NCI-H2107 treated with DMSO at 0.1 percent for 48 hours (cell line): Measurements from ENCODE around the gene FKBP7.
A peak's percentile ranks its signal among the peaks of the same experiment; 100 is the strongest.
"Not testable (repeated sequence)": the region's sequence is repeated elsewhere in the genome, so short reads cannot be mapped to it uniquely, and the experiment has no call there.

Experiments used
- DNase-seq: peaks from one replicate; lab custom pipeline; 2025; ENCODE audit not compliant: unreplicated experiment; lab: John Stamatoyannopoulos, UW

FKBP7 gene, protein sequence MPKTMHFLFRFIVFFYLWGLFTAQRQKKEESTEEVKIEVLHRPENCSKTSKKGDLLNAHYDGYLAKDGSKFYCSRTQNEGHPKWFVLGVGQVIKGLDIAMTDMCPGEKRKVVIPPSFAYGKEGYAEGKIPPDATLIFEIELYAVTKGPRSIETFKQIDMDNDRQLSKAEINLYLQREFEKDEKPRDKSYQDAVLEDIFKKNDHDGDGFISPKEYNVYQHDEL

DNA sequence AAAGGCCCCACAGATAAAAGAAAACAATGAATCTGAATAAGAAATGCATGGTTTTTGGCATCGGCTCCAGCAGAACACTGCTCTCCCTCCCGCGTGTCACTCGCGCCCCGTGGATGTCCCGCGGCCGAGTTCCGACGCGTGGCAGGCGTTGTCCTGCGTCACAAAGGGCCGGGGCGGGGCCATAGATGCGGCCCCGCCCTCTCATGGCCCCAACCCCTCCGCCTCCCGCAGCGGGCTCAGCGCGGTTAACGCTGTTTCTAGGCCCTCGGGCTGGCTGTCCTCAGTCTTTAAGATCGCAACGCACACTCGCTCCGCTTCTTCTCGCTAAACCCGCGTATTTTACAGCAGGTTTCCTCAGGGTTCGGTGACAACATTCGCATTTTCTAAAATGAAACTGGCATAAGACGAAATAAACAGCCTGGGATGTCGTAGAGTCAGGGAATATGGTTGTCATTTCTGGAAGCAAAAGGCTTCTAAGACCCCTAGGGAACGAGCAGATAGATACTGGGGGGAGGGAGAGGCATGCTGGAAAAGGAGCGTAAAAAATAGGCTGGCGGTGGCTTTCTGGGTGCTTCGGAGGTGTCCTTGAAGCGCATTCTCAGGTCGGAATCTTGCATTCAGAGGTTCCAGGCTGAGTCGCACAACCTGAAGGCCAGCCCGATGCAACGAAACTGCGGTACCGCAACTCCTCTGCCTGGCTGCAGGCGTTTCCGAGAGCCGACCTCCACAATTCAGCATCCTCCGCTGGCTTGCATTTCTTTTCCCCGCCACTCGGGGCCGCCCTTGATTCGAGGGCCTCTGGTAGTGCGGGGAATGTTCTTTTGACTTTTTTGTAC lies at the start of gene FKBP7:
Gene FKBP7 (minus strand): TSS at position 162 of the 836 bp plus-strand sequence. CDS start 101 bp downstream, at position 61.
- peak; percentile 79 for DNase-seq

DNA sequence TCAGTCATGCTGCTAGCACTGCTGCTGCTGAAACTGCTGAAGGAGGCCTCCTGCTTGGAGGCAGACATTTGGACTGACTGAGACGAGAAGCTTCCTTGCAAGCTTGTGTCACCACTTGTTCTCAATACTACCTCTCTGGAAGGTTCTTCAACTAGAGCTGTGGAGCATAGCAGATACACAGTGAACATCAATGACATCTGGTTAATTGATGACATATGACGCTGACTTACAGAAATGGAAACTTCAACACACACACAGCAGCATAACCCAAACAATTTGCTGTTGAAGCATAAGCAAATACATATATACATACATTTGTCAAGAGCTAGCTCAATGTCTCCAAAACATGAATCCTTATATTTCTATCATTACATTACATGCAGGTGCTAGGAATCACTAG lies 49.2 kb upstream of the FKBP7 start:
- no peak for DNase-seq

DNA sequence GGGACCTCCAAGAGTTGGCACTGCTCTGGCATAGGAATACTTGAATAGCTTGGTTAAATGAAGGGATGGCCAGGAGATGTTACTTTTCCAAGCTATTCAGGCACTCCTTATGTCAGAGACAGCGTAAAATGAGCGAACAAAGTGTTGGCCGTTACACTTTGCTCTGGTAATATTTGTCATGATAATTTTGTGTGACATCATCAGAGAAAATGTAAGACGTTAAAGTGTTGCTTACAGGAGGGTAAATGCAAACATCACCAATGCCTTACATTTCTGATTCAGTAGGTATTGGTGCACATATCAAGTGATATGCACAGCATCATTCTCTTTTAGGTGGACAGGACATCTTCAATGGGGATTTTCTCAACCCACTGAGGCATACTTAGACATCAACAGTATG lies 47.9 kb upstream of the FKBP7 start:
- no peak for DNase-seq

DNA sequence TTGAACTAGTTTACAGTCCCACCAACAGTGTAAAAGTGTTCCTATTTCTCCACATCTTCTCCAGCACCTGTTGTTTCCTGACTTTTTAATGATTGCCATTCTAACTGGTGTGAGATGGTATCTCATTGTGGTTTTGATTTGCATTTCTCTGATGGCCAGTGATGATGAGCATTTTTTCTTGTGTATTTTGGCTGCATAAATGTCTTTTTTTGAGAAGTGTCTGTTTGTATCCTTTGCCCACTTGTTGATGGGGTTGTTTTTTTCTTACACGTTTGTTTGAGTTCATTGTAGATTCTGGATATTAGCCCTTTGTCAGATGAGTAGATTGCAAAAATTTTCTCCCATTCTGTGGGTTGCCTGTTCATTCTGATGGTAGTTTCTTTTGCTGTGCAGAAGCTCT lies 47.1 kb upstream of the FKBP7 start:
- not testable (repeated sequence) for DNase-seq

DNA sequence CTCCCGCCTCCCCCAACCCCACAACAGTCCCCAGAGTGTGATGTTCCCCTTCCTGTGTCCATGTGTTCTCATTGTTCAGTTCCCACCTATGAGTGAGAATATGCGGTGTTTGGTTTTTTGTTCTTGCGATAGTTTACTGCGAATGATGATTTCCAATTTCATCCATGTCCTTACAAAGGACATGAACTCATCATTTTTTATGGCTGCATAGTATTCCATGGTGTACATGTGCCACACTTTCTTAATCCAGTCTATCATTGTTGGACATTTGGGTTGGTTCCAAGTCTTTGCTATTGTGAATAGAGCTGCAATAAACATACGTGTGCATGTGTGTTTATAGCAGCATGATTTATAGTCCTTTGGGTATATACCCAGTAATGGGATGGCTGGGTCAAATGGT lies 46.6 kb upstream of the FKBP7 start:
- not testable (repeated sequence) for DNase-seq

DNA sequence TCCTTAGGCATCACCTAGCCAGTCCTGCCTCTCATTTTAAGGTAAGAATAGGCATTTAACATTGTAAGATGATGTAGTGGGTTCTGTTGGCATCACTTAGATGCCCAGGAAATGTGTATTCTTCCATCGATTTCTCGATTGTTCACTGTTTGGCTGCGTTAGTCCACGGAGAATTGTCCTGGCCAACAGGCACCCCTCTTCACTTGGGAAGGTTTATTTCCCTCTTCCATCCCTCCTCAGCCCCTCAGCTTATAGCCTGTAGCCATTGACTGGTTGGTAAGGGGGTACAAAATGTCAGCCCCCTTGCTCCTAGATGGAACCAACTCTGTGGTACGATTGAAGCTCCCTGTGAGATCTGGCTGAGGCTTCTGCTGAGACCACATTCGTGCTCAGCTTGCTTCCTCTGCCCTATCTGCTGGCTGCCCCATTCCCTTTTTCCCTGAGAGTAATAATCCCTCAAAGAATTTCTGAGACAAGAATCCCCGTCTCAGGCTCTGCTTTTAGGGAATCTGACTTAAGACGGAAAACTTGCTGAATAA lies 45.3 kb upstream of the FKBP7 start:
- DNase-seq, result no peak

DNA sequence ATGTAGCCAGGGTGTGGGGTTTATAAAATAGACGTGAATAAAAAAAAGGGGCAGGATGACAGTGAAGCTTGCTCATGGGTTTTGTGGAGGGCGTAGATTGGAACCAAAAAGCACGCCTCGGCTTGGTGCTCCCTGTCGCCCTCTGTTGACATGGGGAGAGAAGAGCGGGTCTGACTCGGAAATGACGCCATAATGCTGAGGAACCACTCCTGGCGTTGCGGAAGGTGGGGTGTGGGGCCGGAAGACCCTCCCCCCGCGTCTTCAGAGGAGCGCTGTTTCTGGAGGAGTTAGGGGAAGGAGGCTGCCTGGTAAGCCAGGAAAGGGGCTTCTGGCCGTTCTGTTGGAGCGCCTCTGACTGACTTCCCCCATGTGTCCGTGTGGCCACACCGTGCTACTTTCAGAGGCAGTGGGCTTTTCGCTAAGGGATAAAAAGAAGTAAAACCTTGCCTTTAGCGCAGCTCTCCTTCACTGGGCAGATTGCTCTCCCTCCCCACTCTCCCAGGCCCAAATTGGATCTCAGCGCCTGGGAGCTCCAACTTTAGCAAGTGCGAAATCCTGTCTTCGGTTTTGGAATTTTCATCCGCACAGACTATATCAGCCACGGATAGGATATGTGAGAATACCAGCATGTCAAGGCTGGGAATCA lies 44.7 kb upstream of the FKBP7 start:
- peak; percentile 84 for DNase-seq

DNA sequence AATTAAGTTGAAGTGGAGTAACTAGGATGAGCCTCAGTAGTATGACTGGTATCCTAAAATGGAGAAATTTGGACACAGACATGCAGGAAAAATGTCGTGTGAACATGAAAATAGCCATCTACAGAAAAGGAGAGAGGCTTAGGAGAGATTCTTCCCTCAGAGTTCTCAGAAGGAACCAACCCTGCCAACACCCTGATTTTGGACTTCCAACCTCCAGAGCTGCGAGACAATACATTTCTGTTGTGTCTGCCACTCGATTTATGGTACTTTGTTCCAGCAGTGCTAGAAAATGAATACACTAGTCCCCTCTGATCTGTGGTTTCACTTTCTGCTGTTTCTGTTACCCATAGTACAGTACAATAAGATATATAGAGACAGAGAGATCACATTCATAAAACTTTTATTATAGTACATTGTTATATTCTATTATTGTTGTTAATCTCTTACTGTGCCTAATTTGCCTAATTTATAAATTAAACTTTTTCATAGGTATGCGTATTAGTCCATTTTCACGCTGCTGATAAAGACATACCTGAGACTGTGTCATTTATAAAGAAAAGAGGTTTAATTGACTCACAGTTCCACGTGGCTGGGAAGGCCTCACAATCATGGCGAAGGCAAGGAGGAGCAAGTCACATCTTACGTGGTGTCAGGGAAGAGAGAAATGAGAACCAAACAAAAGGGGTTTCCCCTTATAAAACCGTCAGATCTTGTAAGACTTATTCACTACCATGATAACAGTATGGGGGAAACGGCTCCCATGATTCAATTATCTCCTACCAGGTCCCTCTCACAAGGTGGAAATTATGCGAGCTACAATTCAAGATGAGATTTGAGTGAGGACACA lies 43.1 kb upstream of the FKBP7 start:
- no peak for DNase-seq

DNA sequence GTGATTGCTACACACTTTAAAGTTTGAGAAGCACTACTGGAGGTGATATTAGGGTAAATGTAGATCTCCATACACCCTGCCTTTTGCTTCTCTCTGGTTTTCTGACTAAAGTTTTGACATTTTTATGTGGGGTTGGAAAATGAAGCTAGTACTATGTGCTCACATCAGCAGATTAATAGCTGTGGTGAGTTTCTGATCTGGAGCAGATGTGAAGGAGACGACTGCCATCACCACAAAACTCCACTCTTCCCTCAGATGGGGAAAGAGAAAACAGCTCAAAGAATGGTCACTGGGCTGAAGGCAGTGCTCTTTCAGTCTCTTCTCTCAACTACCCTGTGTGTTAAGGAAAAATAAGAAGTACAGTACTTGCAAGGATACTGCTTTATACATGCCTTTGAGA lies 39.1 kb upstream of the FKBP7 start:
- DNase-seq, result no peak

DNA sequence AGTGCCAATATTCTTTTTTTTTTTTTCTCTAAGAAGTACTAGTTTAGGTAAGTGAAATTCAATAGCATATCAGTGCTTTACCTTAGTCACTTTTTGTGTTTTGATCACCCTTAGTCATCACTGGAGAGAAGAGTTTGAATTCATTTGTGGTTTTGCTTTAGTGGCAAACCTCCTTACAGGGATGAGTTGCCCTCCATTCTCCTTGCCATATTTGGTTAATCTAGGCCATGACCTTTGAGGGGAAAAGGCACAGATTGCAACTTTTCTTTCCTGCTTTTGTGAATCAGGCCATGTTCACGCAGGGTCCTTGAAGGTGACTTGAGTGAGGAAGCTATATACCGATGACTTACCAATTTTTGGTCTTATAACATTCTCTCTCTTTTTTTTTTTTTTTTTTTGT lies 36.3 kb upstream of the FKBP7 start:
- DNase-seq, result no peak

DNA sequence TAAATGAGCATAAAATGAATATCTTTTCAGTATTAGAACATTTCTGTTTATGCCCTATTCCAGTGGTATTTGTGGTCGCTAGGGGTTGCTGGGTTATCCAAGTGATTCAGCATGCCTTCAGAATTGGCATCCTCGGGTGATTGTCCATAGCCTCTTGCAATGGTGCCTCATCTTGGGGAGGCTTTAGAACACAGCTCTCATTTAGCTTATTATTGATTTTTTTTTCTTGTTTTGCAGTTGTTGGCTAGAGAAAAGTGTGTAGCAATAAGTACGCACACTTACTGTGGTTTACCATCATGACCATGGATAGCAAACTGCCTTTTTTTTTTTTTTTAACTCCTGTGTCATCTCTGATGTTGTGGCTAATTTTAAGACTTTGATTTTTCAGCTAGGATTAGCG lies 35.5 kb upstream of the FKBP7 start:
- DNase-seq, result no peak

DNA sequence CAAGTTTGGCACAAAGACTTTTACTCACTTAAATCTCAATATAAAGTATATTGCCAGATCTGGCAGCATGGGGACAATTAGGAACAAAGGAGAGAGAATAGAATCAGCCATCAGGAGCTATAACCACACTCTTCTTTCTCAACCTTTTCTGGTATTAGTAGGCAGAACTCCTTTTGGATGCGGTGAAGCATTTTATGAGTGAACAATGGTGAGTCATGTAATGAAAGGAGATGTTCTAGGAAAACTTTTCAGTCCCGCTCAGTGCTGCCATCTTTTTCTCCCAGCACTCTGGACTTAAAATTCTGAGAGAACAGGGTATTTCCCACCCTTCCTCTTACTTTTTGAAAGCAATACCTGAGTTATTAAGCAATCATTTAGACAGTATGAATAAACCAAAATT lies 34.1 kb upstream of the FKBP7 start:
- DNase-seq, result no peak

DNA sequence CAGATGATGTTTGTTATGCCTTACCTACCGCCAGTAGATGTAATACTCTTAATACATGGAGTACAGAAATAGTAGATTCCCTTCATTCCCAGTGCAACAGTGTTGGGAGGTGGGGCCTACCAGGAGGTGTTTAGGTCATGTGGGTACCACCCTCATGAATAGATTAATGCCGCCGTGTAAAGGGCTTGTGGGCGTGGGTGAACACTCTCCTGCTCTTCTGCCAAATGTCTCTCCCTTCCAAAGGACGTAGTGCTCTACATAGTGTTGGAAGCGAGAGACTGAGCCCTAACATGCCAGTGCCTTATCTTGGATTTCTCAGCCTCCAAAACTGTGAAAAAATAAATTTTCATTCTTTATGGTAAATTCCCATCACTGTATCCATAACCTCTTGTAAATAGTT lies 32.0 kb upstream of the FKBP7 start:
- no peak for DNase-seq

DNA sequence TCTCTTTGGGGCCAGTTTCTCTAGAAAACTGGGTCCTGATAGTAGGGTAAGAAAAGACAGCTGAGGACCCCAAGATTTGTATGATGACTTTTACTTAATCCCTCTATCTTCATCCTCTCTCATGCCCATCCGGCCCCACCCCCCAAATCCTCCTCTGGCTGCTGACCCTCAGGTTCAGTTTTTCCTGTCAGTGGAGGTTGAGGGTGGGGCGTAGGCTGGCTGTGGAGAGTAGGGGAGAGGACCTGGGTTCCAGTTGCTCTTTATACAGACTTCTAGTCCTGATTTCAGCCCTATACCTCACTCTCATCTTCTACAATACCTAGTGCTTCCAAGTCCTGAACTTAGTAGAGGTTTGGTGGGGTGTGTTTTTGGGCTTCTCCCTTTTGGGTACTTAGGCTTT lies 30.2 kb upstream of the FKBP7 start:
- DNase-seq, result no peak

DNA sequence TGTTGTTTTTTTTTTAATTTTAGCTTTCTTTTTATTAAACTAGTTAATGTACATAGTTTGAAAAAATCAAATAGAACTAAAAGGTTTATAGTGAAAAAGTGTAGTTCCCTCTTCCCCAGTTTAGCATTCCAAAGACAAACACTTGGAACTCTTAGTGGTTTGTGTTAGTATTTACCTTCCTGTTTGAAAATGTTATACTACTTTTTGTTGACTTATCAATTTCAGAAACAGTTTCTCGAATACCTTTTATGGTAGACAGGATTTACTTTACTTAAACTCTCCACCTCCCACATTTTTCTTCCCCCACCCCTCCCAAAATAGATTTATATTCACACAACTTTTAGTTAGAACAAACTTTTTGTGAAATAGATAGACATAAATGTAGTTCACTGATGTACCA lies 28.5 kb upstream of the FKBP7 start:
- DNase-seq, result no peak

DNA sequence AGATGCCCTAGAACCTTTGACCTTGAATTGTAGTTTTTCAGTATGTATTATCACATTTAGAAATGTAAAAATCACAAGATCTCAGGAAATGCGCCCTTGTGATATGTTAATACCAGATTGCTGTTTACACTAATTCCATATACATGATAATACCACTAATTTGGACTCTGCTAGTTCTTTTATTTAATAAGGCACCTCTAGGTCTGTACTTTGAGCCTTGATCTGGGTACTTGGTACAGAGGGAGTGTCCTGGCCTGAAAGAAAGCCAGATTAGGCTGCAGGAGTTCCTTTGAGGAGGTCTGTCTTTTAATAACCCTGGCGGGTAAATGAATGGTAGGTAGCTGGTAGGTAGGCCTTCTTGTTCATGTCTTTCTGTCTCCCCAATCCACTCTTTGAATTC lies 28.1 kb upstream of the FKBP7 start:
- no peak for DNase-seq

DNA sequence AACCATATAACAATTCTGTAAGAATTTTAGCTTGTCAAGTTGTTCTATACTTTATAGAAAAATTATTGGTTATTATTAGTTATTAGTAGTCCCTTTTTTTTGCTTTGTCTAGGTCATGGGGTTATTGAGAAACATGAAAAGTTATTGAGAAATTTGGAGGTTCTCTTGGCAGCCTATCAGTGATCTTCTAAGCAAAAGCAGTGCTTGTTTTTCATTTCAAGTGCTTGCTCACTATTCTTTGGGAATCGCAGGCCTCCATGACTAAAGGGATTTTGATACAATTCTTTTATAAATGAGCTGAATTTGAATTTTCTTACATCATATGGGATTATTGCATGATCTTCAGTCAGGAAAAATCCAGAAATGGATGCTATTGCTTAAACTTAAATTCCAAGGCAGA lies 27.7 kb upstream of the FKBP7 start:
- no peak for DNase-seq

DNA sequence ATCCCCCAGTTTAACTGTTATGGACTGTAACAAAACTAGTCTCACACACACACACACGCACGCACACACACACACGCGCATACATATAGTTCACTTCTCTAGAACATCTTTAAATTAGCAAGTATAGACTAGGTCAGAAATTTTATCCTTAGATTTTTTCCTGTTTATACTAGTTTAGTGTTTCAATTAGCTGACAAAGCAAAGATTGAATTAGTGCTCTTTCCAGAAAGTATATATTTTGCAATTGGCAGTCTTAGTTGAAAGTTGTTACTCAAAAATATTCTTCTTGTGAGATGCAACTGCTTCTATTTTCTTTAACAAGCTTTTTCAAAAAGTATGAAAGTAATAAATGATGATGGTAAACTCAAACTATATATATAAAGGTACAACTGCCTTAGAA lies 24.4 kb upstream of the FKBP7 start:
- no peak for DNase-seq

DNA sequence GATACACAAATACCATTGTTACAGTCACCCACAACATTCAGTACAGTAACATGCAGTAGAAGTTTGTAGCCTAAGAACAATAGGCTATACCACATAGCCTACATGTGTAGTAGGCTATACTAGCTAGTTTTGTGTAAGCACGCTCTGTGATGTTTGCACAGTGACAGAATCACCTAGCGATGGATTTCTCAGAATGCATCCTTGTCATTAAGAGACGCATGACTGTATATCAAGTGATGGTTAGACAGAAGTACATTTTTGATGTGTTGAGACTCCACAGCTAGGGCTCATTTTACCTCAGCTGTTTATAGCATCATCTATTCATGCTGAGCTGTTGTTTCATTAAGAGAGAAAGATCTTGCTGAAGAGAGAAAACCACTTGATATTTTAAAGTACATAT lies 21.2 kb upstream of the FKBP7 start:
- DNase-seq, result no peak

DNA sequence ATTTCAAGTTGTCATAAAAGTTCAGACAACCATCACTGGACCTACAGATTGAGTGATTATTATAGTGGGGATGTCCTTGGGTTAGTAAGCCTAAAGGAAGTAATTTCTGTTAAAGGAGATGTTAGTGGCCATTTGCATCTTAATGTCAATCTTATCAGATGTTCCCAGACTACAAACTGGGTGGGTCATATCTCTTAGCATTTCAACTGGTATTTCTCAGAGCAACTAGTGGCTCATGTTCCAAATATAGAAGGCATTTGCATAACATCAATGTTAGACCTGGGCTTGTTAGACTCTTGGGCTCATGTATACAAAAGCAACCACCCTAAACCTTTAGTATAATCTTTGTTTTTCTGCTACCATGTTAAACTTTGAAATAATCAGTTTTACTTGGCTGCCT lies 19.7 kb upstream of the FKBP7 start:
- DNase-seq, result no peak

DNA sequence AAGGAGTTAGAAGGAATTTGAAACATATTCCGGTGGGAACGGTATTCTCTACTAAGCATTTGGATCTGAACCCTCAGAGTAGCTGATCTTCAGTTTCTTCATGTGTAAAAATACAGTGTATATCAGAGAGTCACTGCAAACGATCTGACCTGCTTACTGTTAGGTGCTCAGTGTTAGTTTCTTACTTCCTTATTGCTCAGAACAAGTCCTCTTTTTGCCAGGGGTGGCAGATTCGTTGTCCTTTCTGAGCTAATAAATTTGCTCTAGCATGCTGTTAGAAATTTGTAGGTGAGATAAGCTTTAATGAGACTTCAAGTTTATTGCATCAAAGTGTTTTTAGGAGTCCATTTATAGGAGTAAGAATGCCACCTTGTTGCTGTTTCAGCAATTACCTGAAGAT lies 17.6 kb upstream of the FKBP7 start:
- DNase-seq, result no peak
